SK-N-MC (cell line): ENCODE results near the gene DNMT3B.

ENCODE experiments used
- DNase-seq: peaks from one replicate; pipeline ENCODE4 v3.0.0-alpha.2; 2011; ENCODE audit warnings: low read depth, low spot score
- H3K27ac ChIP-seq: fragments of 200-600 bp; sonication (generic); 2 replicates; pipeline ENCODE4 v1.5.1; 2016; ENCODE audit warnings: mixed run types
- H3K36me3 ChIP-seq: fragments of 200-600 bp; sonication (generic); 2 replicates; pipeline ENCODE4 v1.6.1; 2017; ENCODE audit warnings: antibody characterized with exemption, low read length, mixed read lengths; ENCODE audit not compliant: insufficient read depth
- H3K4me3 ChIP-seq: fragments of 200-600 bp; sonication (generic); 2 replicates; pipeline ENCODE4 v1.5.1; 2016
- H3K9ac ChIP-seq: fragments of 200-600 bp; sonication (generic); 2 replicates; pipeline ENCODE4 v1.8.0; 2017; ENCODE audit warnings: mixed run types, mixed read lengths; ENCODE audit not compliant: insufficient read length
- H3K9me3 ChIP-seq: fragments of 200-600 bp; sonication (generic); 2 replicates; pipeline ENCODE4 v1.6.1; 2017; ENCODE audit warnings: low read depth, mild to moderate bottlenecking, antibody characterized with exemption, low read length, moderate library complexity, mixed read lengths
- EZH2 ChIP-seq: fragments of 200-600 bp; sonication (generic); IDR thresholded peaks from one replicate; pipeline ENCODE4 v1.6.1; 2017; ENCODE audit warnings: antibody characterized with exemption
- FOXP2 ChIP-seq: optimal IDR thresholded peaks from 2 replicates; pipeline ENCODE3; 2011; ENCODE audit warnings: mild to moderate bottlenecking, moderate library complexity; ENCODE audit not compliant: insufficient read depth; ENCODE audit errors: extremely low read length, control extremely low read depth
- POLR2AphosphoS5 ChIP-seq: IDR thresholded peaks from 2 replicates; pipeline ENCODE4 v1.6.1; 2012; ENCODE audit warnings: mild to moderate bottlenecking, low read depth, low read length, borderline replicate concordance

DNMT3B gene

GRCh38 chr20:32742322-32743236, 19.6 kb upstream of the DNMT3B start:
- no peaks in the 10 kb centered on the region for H3K36me3 ChIP-seq
- peak overlapping the region; percentile 77 for H3K9ac ChIP-seq
- H3K27ac ChIP-seq: no peak overlapping the region
- TF ChIP-seq EZH2 (no peak), POLR2AphosphoS5 (no peak), FOXP2 (no peak)
- H3K9me3 ChIP-seq: no peaks in the 10 kb centered on the region
- peak overlapping the region; percentile 86 for H3K4me3 ChIP-seq
- no peak for DNase-seq

- no peak for DNase-seq
- TF ChIP-seq POLR2AphosphoS5: no peak
- TF ChIP-seq FOXP2: no peak
- TF ChIP-seq EZH2: no peak
- Histone ChIP-seq H3K36me3 (no peaks in the 10 kb centered on the region), H3K27ac (no peak within 1 kb of the TSS), H3K9ac (peak within 1 kb of the TSS; percentile 77), H3K4me3 (peak within 1 kb of the TSS; percentile 86), H3K9me3 (no peaks in the 10 kb centered on the region)
Observed at GRCh38 chr20:32743237-32744112, 18.7 kb upstream of the DNMT3B start, which contains the start of gene COMMD7. Gene COMMD7, minus strand, starts transcription at chr20:32743467. Its CDS starts 76 bp downstream, at chr20:32743391.

DNA sequence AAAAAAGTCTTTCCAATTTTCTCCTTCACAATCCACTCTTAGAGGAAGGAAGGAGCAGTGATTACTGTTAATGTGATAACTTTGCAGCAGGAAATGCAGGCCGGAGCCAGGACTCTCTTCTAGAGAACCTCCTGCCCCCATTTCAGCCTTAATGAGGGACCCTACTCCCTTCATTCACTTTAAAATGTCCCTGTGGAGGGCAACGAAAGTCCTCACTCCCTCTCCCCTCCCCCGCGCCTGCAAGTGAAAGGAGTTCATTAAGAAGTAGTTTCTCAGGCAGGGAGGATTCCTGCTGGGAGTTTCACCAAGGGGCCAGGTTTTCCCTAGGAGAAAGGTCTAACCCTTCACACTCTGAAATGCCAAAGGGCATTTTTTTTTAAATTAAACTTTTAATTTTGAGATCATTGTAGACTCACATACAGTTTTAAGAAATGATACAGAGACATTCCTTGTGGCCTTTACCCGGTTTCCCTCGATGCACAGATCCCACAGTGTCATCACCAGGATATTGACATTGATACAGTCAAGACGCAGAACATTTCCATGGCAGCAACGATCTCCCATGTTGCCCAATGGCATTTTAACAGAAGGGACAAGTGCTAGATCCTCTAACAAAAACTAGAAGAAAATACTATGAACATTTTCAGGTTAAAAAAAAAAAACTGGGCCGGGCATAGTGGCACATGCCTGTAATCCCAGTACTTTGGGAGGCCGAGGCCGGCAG, 12.1 kb upstream of the DNMT3B start:
- peak overlapping the region; percentile 55; the same call in 1 of the 2 replicates for H3K27ac ChIP-seq
- H3K9me3 ChIP-seq: no peaks in the 10 kb centered on the region
- 0 out of 2 replicates have a peak overlapping the region, but pooled peaks have one; percentile 15 for H3K4me3 ChIP-seq
- no peaks in the 10 kb centered on the region for H3K36me3 ChIP-seq
- no peak for DNase-seq
- no peak overlapping the region for H3K9ac ChIP-seq
- TF ChIP-seq FOXP2: no peak
- TF ChIP-seq POLR2AphosphoS5: no peak
- TF ChIP-seq EZH2: no peak

GRCh38 chr20:32751293-32751692, 10.9 kb upstream of the DNMT3B start:
- H3K27ac ChIP-seq: no peak overlapping the region
- no peak for TF ChIP-seq EZH2
- TF ChIP-seq POLR2AphosphoS5: no peak
- no peak for TF ChIP-seq FOXP2
- no peaks in the 10 kb centered on the region for H3K36me3 ChIP-seq
- no peak for DNase-seq
- H3K9me3 ChIP-seq: no peaks in the 10 kb centered on the region
- H3K4me3 ChIP-seq: no peak overlapping the region
- no peak overlapping the region for H3K9ac ChIP-seq

- no peak for TF ChIP-seq EZH2
- no peak for TF ChIP-seq POLR2AphosphoS5
- TF ChIP-seq FOXP2: no peak
- Histone ChIP-seq H3K9me3 (no peaks in the 10 kb centered on the region), H3K36me3 (no peaks in the 10 kb centered on the region), H3K27ac (no peak overlapping the region), H3K9ac (no peak overlapping the region), H3K4me3 (no peak overlapping the region)
- no peak for DNase-seq
Observed at GRCh38 chr20:32751702-32752457, 10.3 kb upstream of the DNMT3B start.

DNA sequence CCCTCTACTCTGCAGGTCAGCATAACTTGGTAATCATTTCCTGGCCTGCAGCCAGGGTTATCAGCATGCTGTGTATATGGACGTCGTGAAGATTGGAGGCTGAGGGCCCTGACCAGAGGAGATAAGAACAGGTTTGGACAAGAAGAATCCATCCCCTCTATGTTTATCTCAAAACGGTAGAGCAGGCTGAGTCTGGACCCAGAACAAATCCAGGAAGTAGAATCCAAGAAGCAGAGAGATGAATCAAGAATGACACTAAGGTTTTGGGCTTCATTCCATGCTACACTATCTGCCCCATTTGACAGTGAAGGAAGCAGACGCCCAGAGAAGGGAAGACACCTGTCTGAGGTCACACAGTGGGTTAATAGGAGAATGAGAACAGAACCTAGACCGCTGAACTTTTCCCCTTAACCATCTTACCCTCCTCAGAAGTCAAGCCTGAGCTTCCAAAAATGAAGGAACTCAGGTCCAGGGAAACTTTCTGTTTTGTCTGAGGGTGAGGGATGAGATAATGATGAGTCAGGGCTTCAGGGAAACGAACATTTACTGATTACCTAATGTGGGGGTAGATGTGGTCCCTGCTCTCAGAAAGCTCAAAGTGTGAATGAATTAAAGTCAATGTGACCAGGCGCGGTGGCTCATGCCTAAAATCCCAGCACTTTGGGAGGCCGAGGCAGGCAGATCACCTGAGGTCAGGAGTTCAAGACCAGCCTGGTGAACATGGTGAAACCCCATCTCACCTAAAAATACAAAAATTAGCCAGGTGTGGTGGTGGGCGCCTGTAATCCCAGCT, 9.5 kb upstream of the DNMT3B start:
- Histone ChIP-seq H3K36me3 (no peaks in the 10 kb centered on the region), H3K9me3 (no peaks in the 10 kb centered on the region), H3K9ac (no peak overlapping the region), H3K4me3 (no peak overlapping the region), H3K27ac (no peak overlapping the region)
- TF ChIP-seq FOXP2 (no peak), EZH2 (no peak), POLR2AphosphoS5 (no peak)
- no peak for DNase-seq

DNA sequence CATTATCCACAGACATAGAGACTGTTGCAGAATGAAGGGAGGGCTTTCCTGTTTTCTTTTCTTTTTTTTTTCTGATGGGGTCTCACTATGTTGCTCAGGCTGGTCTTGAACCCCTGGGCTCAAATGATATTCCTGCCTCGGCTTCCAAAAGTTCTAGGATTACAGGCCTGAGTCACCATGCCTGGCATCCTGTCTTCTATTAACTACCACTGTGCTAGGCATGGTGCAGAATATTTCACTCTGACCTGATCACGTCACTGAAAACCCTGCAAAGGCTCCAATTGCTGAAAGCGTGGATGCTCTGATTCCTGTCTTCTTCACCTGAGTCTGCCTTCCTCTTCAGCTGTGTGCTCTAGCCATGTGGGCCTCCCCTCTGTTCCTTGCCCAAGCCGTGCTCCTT, 8.5 kb upstream of the DNMT3B start:
- H3K9ac ChIP-seq: no peak overlapping the region
- H3K4me3 ChIP-seq: no peak overlapping the region
- H3K9me3 ChIP-seq: no peaks in the 10 kb centered on the region
- no peak overlapping the region for H3K27ac ChIP-seq
- H3K36me3 ChIP-seq: no peaks in the 10 kb centered on the region
- no peak for DNase-seq
- TF ChIP-seq FOXP2: no peak
- TF ChIP-seq EZH2: no peak
- TF ChIP-seq POLR2AphosphoS5: no peak
